Measurements from ENCODE around the gene SLC7A14.

DNA sequence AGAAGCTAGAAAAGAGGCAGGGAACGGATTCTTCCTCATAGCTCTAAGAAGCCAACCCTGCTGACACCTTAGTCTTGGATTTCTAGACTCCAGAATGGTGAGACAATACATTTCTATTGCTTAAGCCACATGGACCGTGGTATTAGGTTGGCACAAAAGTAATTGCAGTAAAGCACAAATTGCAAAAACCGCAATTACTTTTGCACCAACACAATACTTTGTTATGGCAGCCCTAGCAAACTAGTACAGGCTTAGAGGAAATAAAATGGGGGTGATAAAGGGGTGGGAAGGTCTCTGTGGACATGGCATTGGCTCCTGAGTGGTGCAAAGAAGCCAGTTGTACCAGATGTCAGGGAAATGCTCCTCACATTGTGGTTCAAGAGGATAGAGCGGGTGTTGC is 56.0 kb downstream of the SLC7A14 start:
- TF ChIP-seq JUNB (CRISPR knock-in tag; IDR thresholded peaks at IDR 0.05; ENCODE audit: borderline replicate concordance): no peak
- TF ChIP-seq USF2 (IDR thresholded peaks at IDR 0.05; ENCODE audit: low read depth, low read length): no peak
- TF ChIP-seq USF2 (CRISPR knock-in tag; IDR thresholded peaks at IDR 0.05; ENCODE audit: borderline replicate concordance): no peak
- TF ChIP-seq ZNF331 (CRISPR knock-in tag; IDR thresholded peaks at IDR 0.05): no peak
- TF ChIP-seq EZH2 (conservative IDR thresholded peaks at IDR 0.05; ENCODE audit: low read depth, low read length): no peak
